H1 (cell line): ENCODE measurements around the gene IL6ST. TPM values are rescaled to one million over a fixed set of nuclear protein-coding genes. Genes with fewer than 3 reads are reported as not detected.

Experiments
- CTCF ChIA-PET: fragments of 300-600 bp; sonication (Branson Sonifier 250); formaldehyde crosslinking; loops from one replicate; lab custom pipeline; 2021; ENCODE audit not compliant: partially characterized antibody; lab: Charles Lee
- POLR2A ChIA-PET: fragments of 300-600 bp; sonication (Branson Sonifier 250); formaldehyde crosslinking; loops from one replicate; lab custom pipeline; 2021; ENCODE audit warnings: inconsistent platforms; ENCODE audit not compliant: partially characterized antibody; lab: Charles Lee
- DNase-seq, 2 experiments: peaks; one replicate each; pipeline versions ENCODE4 v3.0.0 to v3.0.0-alpha.2; 2010 to 2022; ENCODE audit warnings: low spot score in 2 of 2, low read depth in 1 of 2, mixed read lengths in 1 of 2
- FAIRE-seq: peaks from 2 replicates; lab custom pipeline; 2011; peaks lifted over from hg19 to GRCh38; lab: Jason Lieb, UNC
- H2AFZ ChIP-seq: 2 replicates; pipeline ENCODE4 v1.8.1; 2012; ENCODE audit warnings: low read length, inconsistent platforms
- H2AK5ac ChIP-seq: 2 replicates; pipeline ENCODE4 v1.6.1; 2013; ENCODE audit warnings: low read depth, low read length
- H2BK120ac ChIP-seq: replicated peaks from 2 replicates; pipeline ENCODE3; 2013; ENCODE audit warnings: low read depth, low read length, inconsistent platforms
- H2BK12ac ChIP-seq: 2 replicates; pipeline ENCODE4 v1.6.1; 2013; ENCODE audit warnings: low read depth, low read length
- H2BK15ac ChIP-seq: 2 replicates; pipeline ENCODE4 v1.6.1; 2013; ENCODE audit warnings: low read length
- H2BK20ac ChIP-seq: 2 replicates; pipeline ENCODE4 v1.6.1; 2013; ENCODE audit warnings: low read length
- H2BK5ac ChIP-seq: 2 replicates; pipeline ENCODE4 v1.6.1; 2013; ENCODE audit warnings: low read depth, low read length
- H3K14ac ChIP-seq: 2 replicates; pipeline ENCODE4 v1.6.1; 2013; ENCODE audit warnings: inconsistent platforms; ENCODE audit not compliant: insufficient read length
- H3K18ac ChIP-seq: 2 replicates; pipeline ENCODE4 v1.6.1; 2013; ENCODE audit warnings: low read length; ENCODE audit errors: extremely low read depth
- H3K23ac ChIP-seq: 2 replicates; pipeline ENCODE4 v1.6.1; 2013; ENCODE audit warnings: inconsistent platforms; ENCODE audit not compliant: insufficient read length
- H3K23me2 ChIP-seq: 2 replicates; pipeline ENCODE4 v1.6.1; 2013; ENCODE audit warnings: low read depth, low read length
- H3K27ac ChIP-seq: 2 replicates; pipeline ENCODE4 v1.6.1; 2011; ENCODE audit warnings: low read depth, low read length, inconsistent platforms
- H3K27me3 ChIP-seq, 4 experiments: replicated peaks in 1 of 4; 1 replicate in 1 of 4; 2 replicates in 3 of 4; pipeline versions ENCODE4 v1.6.1 to v1.8.1; 2011 to 2013; ENCODE audit warnings: low read length in 3 of 4, mild to moderate bottlenecking in 3 of 4, inconsistent platforms in 2 of 4, mixed read lengths in 2 of 4, moderate library complexity in 1 of 4; ENCODE audit not compliant: control insufficient read depth in 3 of 4, insufficient read depth in 3 of 4; ENCODE audit errors: extremely low read depth in 1 of 4
- H3K36me3 ChIP-seq, 4 experiments: 2 replicates each; pipeline versions ENCODE4 v1.6.1 to v1.8.1; 2011 to 2013; ENCODE audit warnings: mild to moderate bottlenecking in 4 of 4, low read length in 3 of 4, moderate library complexity in 2 of 4, control low read depth in 1 of 4, inconsistent platforms in 1 of 4; ENCODE audit not compliant: insufficient read depth in 4 of 4, control insufficient read depth in 2 of 4
- H3K4ac ChIP-seq: replicated peaks from 2 replicates; pipeline ENCODE3; 2013; ENCODE audit warnings: low read length, low read depth, mixed read lengths, inconsistent platforms; ENCODE audit not compliant: insufficient read length
- H3K4me1 ChIP-seq, 4 experiments: replicated peaks in 1 of 4; 1 replicate in 1 of 4; 2 replicates in 3 of 4; pipeline versions ENCODE4 v1.6.1 to v1.8.1; 2011 to 2013; ENCODE audit warnings: low read length in 3 of 4, inconsistent platforms in 2 of 4, mixed read lengths in 1 of 4; ENCODE audit not compliant: insufficient read depth in 4 of 4, control insufficient read depth in 3 of 4
- H3K4me2 ChIP-seq, 2 experiments: 2 replicates each; pipeline versions ENCODE4 v1.6.1 to v1.8.1; 2011 to 2013; ENCODE audit warnings: low read depth in 2 of 2, low read length in 2 of 2, control low read depth in 1 of 2, inconsistent platforms in 1 of 2, mild to moderate bottlenecking in 1 of 2; ENCODE audit not compliant: insufficient read depth in 1 of 2
- H3K4me3 ChIP-seq, 4 experiments: fragments of 200-600, 300-600 bp in 1 of 4; sonication (generic), shearing (Covaris generic), sonication (Bioruptor Twin) in 1 of 4; 2 replicates each; pipeline versions ENCODE4 v1.5.1 to v1.8.1; 2011 to 2016; ENCODE audit warnings: low read length in 4 of 4, low read depth in 3 of 4, control low read depth in 2 of 4, inconsistent platforms in 2 of 4, mild to moderate bottlenecking in 2 of 4, mixed read lengths in 1 of 4, moderate library complexity in 1 of 4; ENCODE audit not compliant: insufficient read depth in 2 of 4; ENCODE audit errors: extremely low read depth in 1 of 4
- H3K56ac ChIP-seq: replicated peaks from 2 replicates; pipeline ENCODE3; 2013; ENCODE audit warnings: low read depth, mild to moderate bottlenecking, mixed read lengths, low read length, inconsistent platforms; ENCODE audit not compliant: insufficient read length
- H3K79me1 ChIP-seq: 2 replicates; pipeline ENCODE4 v1.6.1; 2013; ENCODE audit warnings: low read depth, low read length, control low read depth
- H3K79me2 ChIP-seq, 2 experiments: 2 replicates each; pipeline versions ENCODE4 v1.6.1 to v1.8.1; 2012 to 2013; ENCODE audit warnings: low read length in 2 of 2, mild to moderate bottlenecking in 2 of 2, inconsistent platforms in 1 of 2; ENCODE audit not compliant: insufficient read depth in 2 of 2, control insufficient read depth in 1 of 2
- H3K9ac ChIP-seq, 4 experiments: replicated peaks in 1 of 4; 1 replicate in 1 of 4; 2 replicates in 3 of 4; pipeline versions ENCODE4 v1.6.1 to v1.8.1; 2011 to 2013; ENCODE audit warnings: low read depth in 3 of 4, low read length in 3 of 4, control low read depth in 2 of 4, mild to moderate bottlenecking in 2 of 4, moderate library complexity in 2 of 4, inconsistent platforms in 1 of 4; ENCODE audit errors: extremely low read depth in 1 of 4
- H3K9me3 ChIP-seq, 2 experiments: 2 replicates each; pipeline versions ENCODE4 v1.6.1 to v1.8.1; 2012 to 2013; ENCODE audit warnings: mild to moderate bottlenecking in 2 of 2, moderate library complexity in 2 of 2, control low read depth in 1 of 2, inconsistent platforms in 1 of 2, low read depth in 1 of 2, low read length in 1 of 2, mixed read lengths in 1 of 2; ENCODE audit not compliant: insufficient read depth in 2 of 2
- H4K20me1 ChIP-seq, 2 experiments: replicated peaks in 1 of 2; 2 replicates each; pipeline versions ENCODE3 to v1.8.1; 2011 to 2013; ENCODE audit warnings: inconsistent platforms in 2 of 2, low read length in 2 of 2, mild to moderate bottlenecking in 1 of 2; ENCODE audit not compliant: insufficient read depth in 2 of 2, control insufficient read depth in 1 of 2
- H4K5ac ChIP-seq: 2 replicates; pipeline ENCODE4 v1.6.1; 2013; ENCODE audit warnings: low read length, low read depth, mixed read lengths, inconsistent platforms; ENCODE audit not compliant: insufficient read length
- H4K8ac ChIP-seq: 2 replicates; pipeline ENCODE4 v1.8.0; 2013; ENCODE audit warnings: mild to moderate bottlenecking, moderate library complexity, low read length, inconsistent platforms; ENCODE audit not compliant: insufficient read depth; ENCODE audit errors: extremely low read depth
- H4K91ac ChIP-seq: replicated peaks from 2 replicates; pipeline ENCODE3; 2013; ENCODE audit warnings: low read length, mixed read lengths, inconsistent platforms; ENCODE audit not compliant: insufficient read length
- BCL11A ChIP-seq, 2 experiments: IDR thresholded peaks; one replicate each; pipeline ENCODE4 v1.6.1; 2011; ENCODE audit warnings: low read depth in 2 of 2, low read length in 2 of 2, mild to moderate bottlenecking in 2 of 2
- BRCA1 ChIP-seq: IDR thresholded peaks from 2 replicates; pipeline ENCODE4 v1.6.1; 2012; ENCODE audit warnings: low read depth, low read length, improper control_type of control experiment
- CBX5 ChIP-seq: fragments of 300-800, 300-1000 bp; sonication (generic); IDR thresholded peaks from 2 replicates; pipeline ENCODE4 v1.7.1; 2016; ENCODE audit warnings: antibody characterized with exemption, low read length, low read depth
- CBX8 ChIP-seq: fragments of 300-800, 300-1000 bp; sonication (generic); IDR thresholded peaks from 2 replicates; pipeline ENCODE4 v1.7.1; 2016; ENCODE audit warnings: low read depth, low read length, borderline replicate concordance
- CHD1 ChIP-seq: IDR thresholded peaks from 2 replicates; pipeline ENCODE4 v1.6.1; 2012; ENCODE audit warnings: low read depth, low read length, improper control_type of control experiment
- JUND ChIP-seq: IDR thresholded peaks from 2 replicates; pipeline ENCODE4 v1.6.1; 2011; ENCODE audit warnings: mild to moderate bottlenecking, improper control_type of control experiment, low read length
- PHF8 ChIP-seq: fragments of 200-600 bp; sonication (generic); conservative IDR thresholded peaks from 2 replicates; pipeline ENCODE4 v1.7.1; 2012; ENCODE audit warnings: low read depth, mild to moderate bottlenecking, inconsistent platforms, low read length, moderate library complexity
- POLR2AphosphoS5 ChIP-seq: IDR thresholded peaks from 2 replicates; pipeline ENCODE4 v1.6.1; 2011; ENCODE audit warnings: low read depth, low read length
- SIN3A ChIP-seq, 2 experiments: IDR thresholded peaks in 1 of 2; conservative IDR thresholded peaks in 1 of 2; 2 replicates each; pipeline ENCODE4 v1.6.1; 2011 to 2012; ENCODE audit warnings: low read length in 2 of 2, improper control_type of control experiment in 1 of 2, low read depth in 1 of 2, mild to moderate bottlenecking in 1 of 2
- SP4 ChIP-seq: IDR thresholded peaks from 2 replicates; pipeline ENCODE4 v1.6.1; 2012; ENCODE audit warnings: low read length, inconsistent platforms
- TAF1 ChIP-seq: IDR thresholded peaks from 2 replicates; pipeline ENCODE4 v1.6.1; 2011; ENCODE audit warnings: mild to moderate bottlenecking, low read depth, low read length
- WGBS, 2 experiments: shearing (Covaris generic) in 1 of 2; methylation state at CpG; one replicate each; pipeline versions ENCODE4 v1.1.6 to v1.1.7; 2013 to 2015; ENCODE audit warnings: low lambda C conversion rate in 2 of 2, mixed read lengths in 2 of 2, inconsistent platforms in 1 of 2, low coverage in 1 of 2, missing lambda C conversion rate in 1 of 2; ENCODE audit not compliant: insufficient replicate concordance in 2 of 2, insufficient coverage in 1 of 2, insufficient read length in 1 of 2; ENCODE audit errors: extremely low coverage in 1 of 2, missing lambda C conversion rate in 1 of 2; 5-methylcytosine and 5-hydroxymethylcytosine counted together
- polyA plus RNA-seq, 7 experiments: library from polyadenylated mRNA; depleted of rRNA in 3 of 7; stranded (reverse) in 5 of 7; unstranded in 2 of 7; fragments of >200 nt in 5 of 7; fragments of 200-250 nt in 2 of 7; gene quantifications; 1 replicate in 5 of 7; 2 replicates in 1 of 7; 4 replicates in 1 of 7; pipeline versions ENCODE4 v1.2.1 to v1.2.3, GENCODE V29; 2011 to 2013; ENCODE audit warnings: missing spikeins in 2 of 7, mixed read lengths in 2 of 7
- total RNA-seq: library from RNA; stranded (reverse); fragmentation: NEBNext Ultra II Directional; extraction: Animal tissue kit (Norgen Biotek cat#: 25700); gene quantifications from 2 replicates; pipeline ENCODE4 v1.2.1, GENCODE V29; 2021

IL6ST gene
- total and polyA plus RNA-seq, 2 of the 8 experiments (the other 6 are each of a cell fraction or from before 2014, with no cell fraction given) = 1.4 to 11.1 TPM

DNA sequence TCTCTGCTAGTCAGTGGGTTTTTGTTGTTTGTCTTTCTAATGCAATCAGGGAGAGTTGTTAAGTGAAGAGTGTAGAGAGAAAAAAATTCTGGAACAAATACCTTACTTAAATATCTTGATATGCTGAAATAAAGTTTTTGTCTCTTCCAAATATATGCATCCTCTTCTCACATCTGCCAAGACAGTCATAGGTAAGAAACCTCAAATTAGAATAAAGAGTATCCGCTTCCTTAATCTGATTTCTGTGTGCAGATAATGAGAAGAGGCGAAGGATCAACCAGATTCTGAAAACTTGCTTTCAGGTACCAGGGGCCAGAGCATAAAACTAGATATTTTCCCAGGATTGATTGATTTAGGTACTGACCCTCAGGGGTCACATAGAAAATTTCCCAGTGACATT lies 11.3 kb upstream of the IL6ST start:
- H3K4me2 ChIP-seq = no peak overlapping the region
- no peak overlapping the region for H3K4ac ChIP-seq
- H3K4me3 ChIP-seq = no peak overlapping the region
- 92% methylated on average over 2 of the region's 2 CpGs; no CpG with 5 or more reads in 1 of the 2 experiments for WGBS, 2 experiments
- no peak overlapping the region for H3K23ac ChIP-seq
- H3K27ac ChIP-seq = no peak overlapping the region
- H3K56ac ChIP-seq = no peak overlapping the region
- H3K9me3 ChIP-seq = no peaks in the 10 kb centered on the region
- no peak overlapping the region for H4K91ac ChIP-seq
- H3K36me3 ChIP-seq = no peaks in the 10 kb centered on the region
- H2AFZ ChIP-seq = no peak overlapping the region
- no peaks in the 10 kb centered on the region for H3K4me1 ChIP-seq
- H3K18ac ChIP-seq = no peak overlapping the region
- no peaks in the 10 kb centered on the region for H4K20me1 ChIP-seq
- TF ChIP-seq BCL11A (IDR thresholded peaks at IDR 0.05; ENCODE audit: low read depth in 2 of 2, low read length in 2 of 2) (no peak), SIN3A (conservative IDR thresholded peaks at IDR 0.05 in 1 of 2, IDR thresholded peaks at IDR 0.05 in 1 of 2; ENCODE audit: low read depth in 1 of 2, low read length in 2 of 2) (no peak), POLR2AphosphoS5 (no peak), BRCA1 (no peak), SP4 (no peak), JUND (no peak), PHF8 (no peak), CBX8 (no peak), CBX5 (no peak), CHD1 (no peak), TAF1 (no peak)
- POLR2A ChIA-PET = interaction anchor here (2.1 kb wide), 1 partner anchor 11 kb away, joined by 8 read pairs; the partner anchor contains the start of gene IL6ST
- H2BK12ac ChIP-seq = no peak overlapping the region
- no peak overlapping the region for H4K8ac ChIP-seq
- H2BK5ac ChIP-seq = no peak overlapping the region
- no peaks in the 10 kb centered on the region for H3K27me3 ChIP-seq
- H2BK120ac ChIP-seq = no peak overlapping the region
- no peak overlapping the region for H3K9ac ChIP-seq
- no peaks in the 10 kb centered on the region for H3K23me2 ChIP-seq
- H2BK20ac ChIP-seq = no peak overlapping the region
- no peak overlapping the region for H3K14ac ChIP-seq
- no peaks in the 10 kb centered on the region for H3K79me2 ChIP-seq
- H4K5ac ChIP-seq = no peak overlapping the region
- H2AK5ac ChIP-seq = no peak overlapping the region
- no peak for FAIRE-seq
- CTCF ChIA-PET = interaction anchor here (0.7 to 1.1 kb wide), 2 partner anchors 16 to 70 kb away, joined by 3 to 4 read pairs; no protein-coding TSS in a partner anchor
- no peak overlapping the region for H2BK15ac ChIP-seq
- no peak for DNase-seq
- H3K79me1 ChIP-seq = no peaks in the 10 kb centered on the region
